ENCODE data around the gene FXYD6. TPM values are rescaled to one million over a fixed set of nuclear protein-coding genes. Genes with fewer than 3 reads are reported as not detected.

Gene FXYD6
- total RNA-seq, 1 donor from 2014 or later: 57.1 TPM

DNA sequence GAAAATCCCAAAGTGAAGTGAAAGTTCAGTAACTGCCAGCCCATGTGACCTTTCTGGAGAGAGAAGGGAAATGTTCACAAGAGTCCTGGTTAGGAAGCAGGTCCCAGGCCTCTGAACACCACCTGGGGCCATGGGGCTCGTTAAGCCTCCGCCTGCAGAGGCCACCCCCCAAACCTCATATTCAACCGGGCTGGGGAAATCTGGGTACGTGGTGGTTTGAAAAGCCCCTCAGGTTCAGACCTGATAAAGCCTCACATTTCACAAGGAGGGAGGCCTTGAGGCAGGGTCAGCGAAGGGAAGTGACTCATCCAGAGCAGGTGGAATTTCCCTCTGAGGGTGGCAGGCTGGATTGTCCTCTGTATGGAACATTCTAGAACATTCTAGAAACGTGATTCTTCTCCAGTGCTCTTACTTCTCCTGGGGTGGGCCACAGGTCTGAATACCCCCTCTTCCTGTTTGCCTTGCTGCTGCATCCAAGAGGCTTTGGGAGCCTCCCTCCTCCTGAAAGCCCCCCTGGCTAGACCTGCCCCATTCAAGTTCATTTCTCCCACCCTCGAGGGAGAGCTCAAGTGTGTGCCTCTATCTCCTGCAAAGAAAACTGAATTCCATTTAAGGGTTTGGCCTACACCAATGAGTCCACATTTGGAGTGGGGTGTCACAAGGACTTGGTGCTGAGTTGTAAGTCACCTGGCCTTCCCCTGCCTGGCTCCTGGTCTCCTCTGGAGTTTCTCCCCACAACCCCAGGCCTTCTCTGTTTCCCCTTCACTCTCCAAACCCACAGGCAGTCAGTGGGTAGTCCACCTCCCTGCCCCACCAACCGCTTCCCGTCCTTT lies 58.2 kb downstream of the FXYD6 start:
- Mint-ChIP-seq H3K36me3 (ENCODE audit: unreplicated experiment) (no peaks in the 10 kb centered on the region), H3K27me3 (ENCODE audit: unreplicated experiment) (no peaks in the 10 kb centered on the region), H3K4me3 (ENCODE audit: unreplicated experiment) (no peak overlapping the region), H3K9me3 (ENCODE audit: unreplicated experiment) (peaks cover 4% of the 10 kb centered on the region), H3K4me1 (ENCODE audit: low read depth, unreplicated experiment) (peaks cover 13% of the 10 kb centered on the region), H3K27ac (ENCODE audit: unreplicated experiment) (no peak overlapping the region)
- TF ChIP-seq, protein P1, sequence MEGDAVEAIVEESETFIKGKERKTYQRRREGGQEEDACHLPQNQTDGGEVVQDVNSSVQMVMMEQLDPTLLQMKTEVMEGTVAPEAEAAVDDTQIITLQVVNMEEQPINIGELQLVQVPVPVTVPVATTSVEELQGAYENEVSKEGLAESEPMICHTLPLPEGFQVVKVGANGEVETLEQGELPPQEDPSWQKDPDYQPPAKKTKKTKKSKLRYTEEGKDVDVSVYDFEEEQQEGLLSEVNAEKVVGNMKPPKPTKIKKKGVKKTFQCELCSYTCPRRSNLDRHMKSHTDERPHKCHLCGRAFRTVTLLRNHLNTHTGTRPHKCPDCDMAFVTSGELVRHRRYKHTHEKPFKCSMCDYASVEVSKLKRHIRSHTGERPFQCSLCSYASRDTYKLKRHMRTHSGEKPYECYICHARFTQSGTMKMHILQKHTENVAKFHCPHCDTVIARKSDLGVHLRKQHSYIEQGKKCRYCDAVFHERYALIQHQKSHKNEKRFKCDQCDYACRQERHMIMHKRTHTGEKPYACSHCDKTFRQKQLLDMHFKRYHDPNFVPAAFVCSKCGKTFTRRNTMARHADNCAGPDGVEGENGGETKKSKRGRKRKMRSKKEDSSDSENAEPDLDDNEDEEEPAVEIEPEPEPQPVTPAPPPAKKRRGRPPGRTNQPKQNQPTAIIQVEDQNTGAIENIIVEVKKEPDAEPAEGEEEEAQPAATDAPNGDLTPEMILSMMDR (IDR thresholded peaks at IDR 0.05; ENCODE audit: partially characterized antibody, unreplicated experiment): peak; percentile 57
- no peak for DNase-seq

DNA sequence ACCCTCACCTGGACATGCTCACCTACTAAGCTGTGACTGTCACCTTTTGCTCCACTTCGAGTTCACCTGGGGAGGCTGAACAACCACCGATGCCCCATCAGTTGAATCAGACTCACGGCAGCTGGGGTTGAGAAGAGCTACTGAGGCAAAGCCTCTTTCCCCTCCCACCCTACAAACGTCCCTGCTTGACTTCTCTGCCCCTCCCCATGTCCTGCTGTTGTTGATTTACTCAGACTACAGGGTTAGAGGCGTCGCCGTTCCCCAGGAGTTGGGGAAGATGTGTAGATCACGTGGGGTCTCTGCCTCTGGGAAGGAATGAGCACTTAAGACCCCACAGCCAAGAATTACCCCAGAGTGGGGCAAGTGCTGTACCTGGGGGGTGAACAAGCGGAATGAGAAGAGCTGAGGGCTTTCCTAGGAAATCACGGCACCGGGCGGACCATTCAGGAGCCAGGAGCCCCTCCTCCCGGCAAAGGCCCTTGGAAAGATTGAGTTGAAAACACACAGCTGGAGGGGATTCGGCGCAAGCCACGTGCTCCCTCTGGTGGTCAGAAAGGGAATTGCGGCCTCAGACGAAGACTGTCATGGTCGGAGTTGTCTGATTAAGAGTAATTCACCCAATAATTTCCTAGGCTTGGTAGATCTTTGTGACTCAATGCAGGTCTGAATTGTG lies 59.0 kb downstream of the FXYD6 start:
- peak; percentile 93 for DNase-seq
- Mint-ChIP-seq H3K36me3 (ENCODE audit: unreplicated experiment) (no peaks in the 10 kb centered on the region), H3K27me3 (ENCODE audit: unreplicated experiment) (no peaks in the 10 kb centered on the region), H3K27ac (ENCODE audit: unreplicated experiment) (no peak overlapping the region), H3K4me1 (ENCODE audit: low read depth, unreplicated experiment) (peaks cover 9% of the 10 kb centered on the region), H3K9me3 (ENCODE audit: unreplicated experiment) (peaks cover 4% of the 10 kb centered on the region), H3K4me3 (ENCODE audit: unreplicated experiment) (no peak overlapping the region)
- TF ChIP-seq, protein P1 (IDR thresholded peaks at IDR 0.05; ENCODE audit: partially characterized antibody, unreplicated experiment): peak; percentile 100

- no peak overlapping the region for H3K27ac Mint-ChIP-seq (ENCODE audit: unreplicated experiment)
- no peak for DNase-seq
- H3K4me3 Mint-ChIP-seq (ENCODE audit: unreplicated experiment): no peak overlapping the region
- H3K36me3 Mint-ChIP-seq (ENCODE audit: unreplicated experiment): no peaks in the 10 kb centered on the region
- peaks cover 9% of the 10 kb centered on the region for H3K4me1 Mint-ChIP-seq (ENCODE audit: low read depth, unreplicated experiment)
- TF ChIP-seq, protein P1 (IDR thresholded peaks at IDR 0.05; ENCODE audit: partially characterized antibody, unreplicated experiment): no peak
- peaks cover 4% of the 10 kb centered on the region for H3K9me3 Mint-ChIP-seq (ENCODE audit: unreplicated experiment)
- no peaks in the 10 kb centered on the region for H3K27me3 Mint-ChIP-seq (ENCODE audit: unreplicated experiment)
Observed at GRCh38 chr11:117816846-117817367, 59.6 kb downstream of the FXYD6 start.

- no peak overlapping the region for H3K27ac Mint-ChIP-seq (ENCODE audit: unreplicated experiment)
- TF ChIP-seq, protein P1 (IDR thresholded peaks at IDR 0.05; ENCODE audit: partially characterized antibody, unreplicated experiment): no peak
- peaks cover 4% of the 10 kb centered on the region for H3K9me3 Mint-ChIP-seq (ENCODE audit: unreplicated experiment)
- no peak overlapping the region for H3K4me3 Mint-ChIP-seq (ENCODE audit: unreplicated experiment)
- no peaks in the 10 kb centered on the region for H3K27me3 Mint-ChIP-seq (ENCODE audit: unreplicated experiment)
- peak; percentile 36 for DNase-seq
- H3K36me3 Mint-ChIP-seq (ENCODE audit: unreplicated experiment): no peaks in the 10 kb centered on the region
- H3K4me1 Mint-ChIP-seq (ENCODE audit: low read depth, unreplicated experiment): peaks cover 9% of the 10 kb centered on the region
Observed at GRCh38 chr11:117816151-117816741, 60.2 kb downstream of the FXYD6 start.

All from glutamatergic neuron (in vitro differentiated cells).